Left lung (tissue), 10 donors: ENCODE measurements around the gene SBNO2. TPM values are rescaled to one million over a fixed set of nuclear protein-coding genes. Genes with fewer than 3 reads are reported as not detected.

Experiments used
- ATAC-seq: fragments of 200-7000 bp; cut with Tn5 transposase; one replicate; pipeline ENCODE4 v1.9.1; 2020; ENCODE audit warnings: moderate library complexity
- DNase-seq, 4 donors: peaks; one replicate each; pipeline ENCODE4 v3.0.0-alpha.2; 2013 to 2020
- H3K27ac ChIP-seq, 2 donors: fragments of 200-600 bp; sonication (generic) in 1 of 2; one replicate each; pipeline versions ENCODE4 v1.5.0 to v1.8.0; 2020 to 2021
- H3K27me3 ChIP-seq, 2 donors: fragments of 200-600 bp; sonication (generic) in 1 of 2; one replicate each; pipeline versions ENCODE4 v1.5.0 to v1.8.0; 2020 to 2021
- H3K36me3 ChIP-seq, 2 donors: fragments of 200-600 bp; sonication (generic) in 1 of 2; one replicate each; pipeline versions ENCODE4 v1.5.0 to v1.8.0; 2020 to 2021
- H3K4me1 ChIP-seq, 2 donors: fragments of 200-600 bp; one replicate each; pipeline ENCODE4 v1.8.0; 2021
- H3K4me3 ChIP-seq, 2 donors: fragments of 200-600 bp; sonication (generic) in 1 of 2; one replicate each; pipeline versions ENCODE4 v1.5.0 to v1.8.0; 2020 to 2021; ENCODE audit warnings: mild to moderate bottlenecking in 1 of 2
- H3K9me3 ChIP-seq, 2 donors: fragments of 200-600 bp; sonication (generic) in 1 of 2; one replicate each; pipeline versions ENCODE4 v1.5.0 to v1.8.0; 2020 to 2021
- intact Hi-C, 2 donors: fragments of 100-400 bp; cut with DNase I; formaldehyde crosslinking; loops; one replicate each; pipeline versions ENCODE4 v1.11.2 to v1.14.2; 2022
- polyA plus RNA-seq, 6 donors: library from polyadenylated mRNA; unstranded; fragments of 120-200 nt; gene quantifications; one replicate each; pipeline ENCODE4 v1.2.1, GENCODE V29; 2013; ENCODE audit not compliant: insufficient read length in 6 of 6
- total RNA-seq, 2 donors: library from RNA; stranded (reverse); fragmentation: NEBNext Ultra II Directional; extraction: Animal tissue kit (Norgen Biotek cat#: 25700); gene quantifications; one replicate each; pipeline ENCODE4 v1.2.1, GENCODE V29; 2021
- TF ChIP-seq, protein P1 (sequence below), 2 donors: fragments of 200-600 bp; sonication (generic) in 1 of 2; IDR thresholded peaks; one replicate each; pipeline versions ENCODE4 v1.5.0 to v1.8.0; 2021; ENCODE audit warnings: antibody characterized with exemption in 2 of 2
- donor health status: DM: no; HTN: yes; CAD: no.
- donor health status: DM: no; HTN: no; CAD: no.

Gene SBNO2
- total and polyA plus RNA-seq, 8 donors = 17.9 to 119 (median 23.7) TPM

DNA sequence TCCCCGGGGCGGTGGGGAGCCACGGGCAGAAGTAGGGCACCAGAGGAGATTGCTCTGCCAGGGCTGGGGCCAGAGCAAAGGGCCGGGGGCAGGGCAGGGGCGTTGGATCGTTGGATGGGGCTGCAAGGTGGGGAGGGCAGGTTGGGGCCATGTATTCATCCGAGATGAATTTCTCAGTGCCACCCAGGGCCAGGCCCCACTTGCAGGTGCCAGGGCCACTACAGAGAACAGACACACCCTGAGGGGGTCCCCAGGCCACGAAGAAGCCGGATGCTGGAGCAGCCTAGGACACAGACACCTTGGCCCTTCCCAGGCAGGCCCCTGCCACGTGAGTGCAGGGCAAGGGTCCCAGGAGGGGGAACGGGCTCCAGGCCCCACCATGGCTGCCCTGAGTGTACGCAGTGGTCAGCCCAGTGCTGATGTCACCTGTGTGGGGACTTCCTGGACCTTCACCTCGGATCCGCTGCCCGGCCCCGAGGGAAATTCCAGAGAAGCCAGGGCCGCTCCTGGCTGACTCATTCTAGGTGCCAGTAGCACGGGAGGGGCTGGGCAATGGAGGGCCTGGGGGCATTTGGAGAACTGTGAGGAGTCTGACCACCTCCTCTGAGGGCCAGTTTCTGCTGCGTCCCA lies 9.6 kb upstream of the SBNO2 start:
- no peaks in the 10 kb centered on the region for H3K9me3 ChIP-seq
- peaks cover 8 to 47% of the 10 kb centered on the region in 2 donors for H3K4me1 ChIP-seq
- H3K27me3 ChIP-seq = no peaks in the 10 kb centered on the region
- no peaks in the 10 kb centered on the region for H3K36me3 ChIP-seq
- peak in 2 of 4 donors; percentile 66 to 87 for DNase-seq
- peak overlapping the region; percentile 8 to 57 for H3K27ac ChIP-seq
- TF ChIP-seq, protein P1, sequence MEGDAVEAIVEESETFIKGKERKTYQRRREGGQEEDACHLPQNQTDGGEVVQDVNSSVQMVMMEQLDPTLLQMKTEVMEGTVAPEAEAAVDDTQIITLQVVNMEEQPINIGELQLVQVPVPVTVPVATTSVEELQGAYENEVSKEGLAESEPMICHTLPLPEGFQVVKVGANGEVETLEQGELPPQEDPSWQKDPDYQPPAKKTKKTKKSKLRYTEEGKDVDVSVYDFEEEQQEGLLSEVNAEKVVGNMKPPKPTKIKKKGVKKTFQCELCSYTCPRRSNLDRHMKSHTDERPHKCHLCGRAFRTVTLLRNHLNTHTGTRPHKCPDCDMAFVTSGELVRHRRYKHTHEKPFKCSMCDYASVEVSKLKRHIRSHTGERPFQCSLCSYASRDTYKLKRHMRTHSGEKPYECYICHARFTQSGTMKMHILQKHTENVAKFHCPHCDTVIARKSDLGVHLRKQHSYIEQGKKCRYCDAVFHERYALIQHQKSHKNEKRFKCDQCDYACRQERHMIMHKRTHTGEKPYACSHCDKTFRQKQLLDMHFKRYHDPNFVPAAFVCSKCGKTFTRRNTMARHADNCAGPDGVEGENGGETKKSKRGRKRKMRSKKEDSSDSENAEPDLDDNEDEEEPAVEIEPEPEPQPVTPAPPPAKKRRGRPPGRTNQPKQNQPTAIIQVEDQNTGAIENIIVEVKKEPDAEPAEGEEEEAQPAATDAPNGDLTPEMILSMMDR (IDR thresholded peaks at IDR 0.05) = no peak
- H3K4me3 ChIP-seq = no peak overlapping the region
- intact Hi-C loops = no loop called here
- peak; percentile 54 for ATAC-seq

GRCh38 chr19:1182727-1183126 lies 8.7 kb upstream of the SBNO2 start:
- no peak for DNase-seq
- no peaks in the 10 kb centered on the region for H3K9me3 ChIP-seq
- H3K27ac ChIP-seq = no peak overlapping the region
- no peaks in the 10 kb centered on the region for H3K27me3 ChIP-seq
- no peaks in the 10 kb centered on the region for H3K36me3 ChIP-seq
- TF ChIP-seq, protein P1 (IDR thresholded peaks at IDR 0.05) = no peak
- peaks cover 12 to 57% of the 10 kb centered on the region in 2 donors for H3K4me1 ChIP-seq
- no peak for ATAC-seq
- intact Hi-C loops = no loop called here
- no peak overlapping the region for H3K4me3 ChIP-seq

DNA sequence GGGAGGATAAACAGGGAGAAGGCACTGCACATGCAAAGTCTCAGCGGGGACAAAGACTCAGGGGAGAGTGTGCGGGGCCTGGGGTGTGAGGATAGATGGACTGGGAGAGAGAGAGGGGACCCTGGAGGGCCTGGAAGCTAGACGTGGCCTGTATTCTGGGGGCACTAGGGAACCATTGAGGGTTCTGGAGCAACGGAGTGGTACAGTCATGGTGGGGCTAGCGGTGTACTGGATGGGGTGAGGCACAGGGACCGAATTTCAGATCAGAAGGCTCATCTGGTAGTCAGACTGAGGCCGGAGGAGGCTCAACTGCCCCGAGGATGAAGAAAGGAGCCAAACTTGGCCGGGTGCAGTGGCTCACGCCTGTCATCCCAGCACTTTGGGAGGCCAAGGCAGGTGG lies 8.0 kb upstream of the SBNO2 start:
- TF ChIP-seq, protein P1 (IDR thresholded peaks at IDR 0.05) = no peak
- Histone ChIP-seq H3K27me3 (no peaks in the 10 kb centered on the region), H3K4me3 (no peak overlapping the region), H3K36me3 (no peaks in the 10 kb centered on the region), H3K27ac (peak overlapping the region; percentile 78 to 90), H3K9me3 (no peaks in the 10 kb centered on the region), H3K4me1 (peaks cover 17 to 63% of the 10 kb centered on the region in 2 donors)
- intact Hi-C loops = no loop called here
- ATAC-seq (no peak), DNase-seq (no peak)

- Histone ChIP-seq H3K27me3 (no peaks in the 10 kb centered on the region), H3K4me3 (no peak overlapping the region), H3K9me3 (no peaks in the 10 kb centered on the region), H3K36me3 (no peaks in the 10 kb centered on the region), H3K4me1 (peaks cover 17 to 68% of the 10 kb centered on the region in 2 donors), H3K27ac (peak overlapping the region; percentile 78 to 90)
- intact Hi-C loops = no loop called here
- TF ChIP-seq, protein P1 (IDR thresholded peaks at IDR 0.05) = no peak
- ATAC-seq (peak; percentile 66), DNase-seq (peak in 2 of 4 donors; percentile 79 to 89)
These were observed 7.5 kb upstream of the SBNO2 start for GRCh38 chr19:1181606-1182005.

GRCh38 chr19:1177322-1178114 lies 3.5 kb upstream of the SBNO2 start:
- no peaks in the 10 kb centered on the region for H3K27me3 ChIP-seq
- ATAC-seq = peak; percentile 4
- no peaks in the 10 kb centered on the region for H3K9me3 ChIP-seq
- H3K27ac ChIP-seq = peak overlapping the region; percentile 79 to 84
- TF ChIP-seq, protein P1 (IDR thresholded peaks at IDR 0.05) = no peak
- no peaks in the 10 kb centered on the region for H3K36me3 ChIP-seq
- DNase-seq = peak in 2 of 4 donors; percentile 61 to 82
- H3K4me3 ChIP-seq = no peak overlapping the region
- peaks cover 17 to 87% of the 10 kb centered on the region in 2 donors for H3K4me1 ChIP-seq
- intact Hi-C loops = no loop called here
